GM19351 (cell line): ENCODE measurements around the gene MAP3K3.

Source experiments
- ATAC-seq: cut with Tn5 transposase; IDR thresholded peaks from one replicate; pipeline ENCODE4 v1.9.1; 2021; ENCODE audit warnings: mild to moderate bottlenecking, moderate library complexity; ENCODE audit not compliant: unreplicated experiment

Gene MAP3K3

GRCh38 chr17:63621684-63622573, at the start of gene MAP3K3:
TSS of gene MAP3K3 (plus strand) at chr17:63622417. CDS start at chr17:63622760, 343 bp downstream.
- ATAC-seq = peak; percentile 85

- no peak for ATAC-seq
These were observed 48.6 kb upstream of the MAP3K3 start for GRCh38 chr17:63573634-63574033.

GRCh38 chr17:63578027-63578768, 44.0 kb upstream of the MAP3K3 start:
- ATAC-seq = no peak

GRCh38 chr17:63578769-63579111, 43.5 kb upstream of the MAP3K3 start:
- ATAC-seq = no peak

- ATAC-seq = no peak
These were observed 42.6 kb upstream of the MAP3K3 start for GRCh38 chr17:63579633-63580032.

GRCh38 chr17:63587770-63588169, 34.4 kb upstream of the MAP3K3 start:
- no peak for ATAC-seq

- ATAC-seq = no peak
These were observed 33.4 kb upstream of the MAP3K3 start for GRCh38 chr17:63588797-63589196.

GRCh38 chr17:63589646-63590045, 32.6 kb upstream of the MAP3K3 start:
- ATAC-seq = no peak

GRCh38 chr17:63592797-63593196, 29.4 kb upstream of the MAP3K3 start:
- no peak for ATAC-seq

- ATAC-seq = no peak
These were observed 27.1 kb upstream of the MAP3K3 start for GRCh38 chr17:63595132-63595531.

- ATAC-seq = no peak
These were observed 25.2 kb upstream of the MAP3K3 start for GRCh38 chr17:63596856-63597586.

GRCh38 chr17:63598281-63598680, 23.9 kb upstream of the MAP3K3 start:
- no peak for ATAC-seq

- peak; percentile 81 for ATAC-seq
These were observed 21.4 kb upstream of the MAP3K3 start, which contains the start of gene TACO1 for GRCh38 chr17:63600569-63601438. TSS of gene TACO1 (plus strand) at chr17:63600895. CDS start at chr17:63601084, 189 bp downstream.

GRCh38 chr17:63601439-63602371, 20.5 kb upstream of the MAP3K3 start:
- no peak for ATAC-seq

GRCh38 chr17:63609816-63610573, 12.2 kb upstream of the MAP3K3 start:
- ATAC-seq = no peak

- no peak for ATAC-seq
These were observed 11.4 kb upstream of the MAP3K3 start for GRCh38 chr17:63610854-63611253.

GRCh38 chr17:63611354-63611753, 10.9 kb upstream of the MAP3K3 start:
- ATAC-seq = no peak

- no peak for ATAC-seq
These were observed 8.6 kb upstream of the MAP3K3 start for GRCh38 chr17:63613663-63614062.
